ENCODE measurements around the gene WSCD2. TPM values are rescaled to one million over a fixed set of nuclear protein-coding genes. Genes with fewer than 3 reads are reported as not detected.

The WSCD2 gene
- total RNA-seq, 1 donor from 2014 or later: not detected

- H3K4me3 ChIP-seq (ENCODE audit: low read depth, low read length): no peak overlapping the region
- TF ChIP-seq CTCF (conservative IDR thresholded peaks at IDR 0.05; ENCODE audit: low read depth, low read length): no peak
- DNase-seq (ENCODE audit: low read depth): no peak
Observed at GRCh38 chr12:108232565-108232964, 103.5 kb downstream of the WSCD2 start.

- no peak overlapping the region for H3K4me3 ChIP-seq (ENCODE audit: low read depth, low read length)
- DNase-seq (ENCODE audit: low read depth): no peak
- peak; percentile 44 for TF ChIP-seq CTCF (conservative IDR thresholded peaks at IDR 0.05; ENCODE audit: low read depth, low read length)
Observed at GRCh38 chr12:108234158-108234557, 105.1 kb downstream of the WSCD2 start.

GRCh38 chr12:108235197-108235984, 106.3 kb downstream of the WSCD2 start:
- TF ChIP-seq CTCF (conservative IDR thresholded peaks at IDR 0.05; ENCODE audit: low read depth, low read length): no peak
- no peak overlapping the region for H3K4me3 ChIP-seq (ENCODE audit: low read depth, low read length)
- DNase-seq (ENCODE audit: low read depth): no peak

- TF ChIP-seq CTCF (conservative IDR thresholded peaks at IDR 0.05; ENCODE audit: low read depth, low read length): no peak
- DNase-seq (ENCODE audit: low read depth): no peak
- H3K4me3 ChIP-seq (ENCODE audit: low read depth, low read length): no peak overlapping the region
Observed at GRCh38 chr12:108235985-108236263, 106.8 kb downstream of the WSCD2 start.

GRCh38 chr12:108236366-108236765, 107.3 kb downstream of the WSCD2 start:
- no peak for TF ChIP-seq CTCF (conservative IDR thresholded peaks at IDR 0.05; ENCODE audit: low read depth, low read length)
- no peak overlapping the region for H3K4me3 ChIP-seq (ENCODE audit: low read depth, low read length)
- no peak for DNase-seq (ENCODE audit: low read depth)

GRCh38 chr12:108237272-108237671, 108.2 kb downstream of the WSCD2 start:
- peak; percentile 26 for TF ChIP-seq CTCF (conservative IDR thresholded peaks at IDR 0.05; ENCODE audit: low read depth, low read length)
- DNase-seq (ENCODE audit: low read depth): no peak
- H3K4me3 ChIP-seq (ENCODE audit: low read depth, low read length): no peak overlapping the region

- no peak for TF ChIP-seq CTCF (conservative IDR thresholded peaks at IDR 0.05; ENCODE audit: low read depth, low read length)
Observed at GRCh38 chr12:108238474-108238873, 109.4 kb downstream of the WSCD2 start.

More at GRCh38 chr12:108238474-108238873, 109.4 kb downstream of the WSCD2 start:
- DNase-seq (ENCODE audit: low read depth): no peak
- no peak overlapping the region for H3K4me3 ChIP-seq (ENCODE audit: low read depth, low read length)

All from epithelial cell of proximal tubule (primary cell).